22Rv1 (cell line): ENCODE results near the gene PARK7.

Experiments used
- CTCF ChIP-seq: fragments of 450-650 bp; IDR thresholded peaks from 2 replicates; pipeline ENCODE4 v1.5.1; 2017; ENCODE audit warnings: mild to moderate bottlenecking
- ZFX ChIP-seq: fragments of 450-650 bp; IDR thresholded peaks from 2 replicates; pipeline ENCODE4 v1.6.1; 2017; ENCODE audit warnings: antibody characterized with exemption, borderline replicate concordance

DNA sequence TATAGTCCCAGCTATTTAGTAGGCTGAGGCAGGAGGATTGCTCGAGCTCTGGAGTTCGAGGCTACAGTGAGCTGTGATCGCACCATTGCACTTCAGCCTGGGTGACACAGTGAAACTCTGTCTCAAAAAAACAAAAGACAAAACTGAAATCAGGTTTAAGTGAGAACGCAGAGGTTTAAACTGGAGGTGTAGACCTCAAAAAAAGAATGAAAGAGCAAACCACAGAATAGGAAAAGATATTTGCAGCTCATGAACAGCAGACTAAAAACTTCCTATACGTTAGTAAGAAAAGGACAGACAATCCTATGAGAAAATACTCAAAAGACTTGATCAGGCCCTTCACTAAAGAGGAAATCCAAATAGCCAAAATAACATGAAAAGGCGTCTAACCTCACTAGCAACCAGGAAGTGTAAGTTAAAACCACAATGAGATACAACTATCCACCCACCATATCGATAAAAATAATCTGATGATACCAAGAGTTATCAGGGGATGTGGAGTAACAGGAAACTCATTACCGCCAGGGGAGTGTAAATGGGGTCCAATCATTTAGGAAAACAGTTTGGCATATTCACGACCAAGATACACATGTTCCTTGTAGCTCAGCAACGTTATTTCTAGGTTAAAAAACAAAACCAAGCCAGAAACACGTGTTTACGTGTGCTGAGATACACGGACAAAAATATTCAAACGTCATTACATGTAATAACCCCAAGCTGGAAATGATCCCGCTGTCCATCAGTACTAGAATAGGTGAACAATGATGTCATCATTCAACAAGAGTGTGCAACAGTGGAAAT lies 30.7 kb upstream of the PARK7 start:
- TF ChIP-seq CTCF (no peak), ZFX (no peak)
